Small intestine (tissue), 7 donors: ENCODE results near the gene PANX2. TPM values are rescaled to one million over a fixed set of nuclear protein-coding genes. Genes with fewer than 3 reads are reported as not detected.

ENCODE experiments used
- DNase-seq, 2 donors: peaks; one replicate each; pipeline versions ENCODE4 v3.0.0 to v3.0.0-alpha.2; 2013
- FAIRE-seq: peaks from 2 replicates; lab custom pipeline; 2012; peaks lifted over from hg19 to GRCh38; lab: Jason Lieb, UNC
- H3K27ac ChIP-seq, 3 donors: one replicate each; pipeline ENCODE4 v1.5.1; 2013; ENCODE audit warnings: low read length in 2 of 3, mild to moderate bottlenecking in 2 of 3, control low read depth in 1 of 3, inconsistent platforms in 1 of 3, low read depth in 1 of 3, moderate library complexity in 1 of 3
- H3K27me3 ChIP-seq, 3 donors: one replicate each; pipeline ENCODE4 v1.6.1; 2013; ENCODE audit warnings: low read length in 3 of 3, inconsistent platforms in 1 of 3; ENCODE audit not compliant: control insufficient read depth in 3 of 3, insufficient read depth in 3 of 3
- H3K36me3 ChIP-seq, 3 donors: one replicate each; pipeline ENCODE4 v1.6.1; 2013; ENCODE audit warnings: low read length in 3 of 3, inconsistent platforms in 1 of 3, low read depth in 1 of 3, mild to moderate bottlenecking in 1 of 3, moderate library complexity in 1 of 3; ENCODE audit not compliant: control insufficient read depth in 3 of 3, insufficient read depth in 2 of 3
- H3K4me1 ChIP-seq, 3 donors: one replicate each; pipeline ENCODE4 v1.6.1; 2013; ENCODE audit warnings: low read length in 2 of 3, inconsistent platforms in 1 of 3, low read depth in 1 of 3, mild to moderate bottlenecking in 1 of 3, moderate library complexity in 1 of 3; ENCODE audit not compliant: control insufficient read depth in 3 of 3, insufficient read depth in 2 of 3
- H3K4me3 ChIP-seq, 3 donors: one replicate each; pipeline ENCODE4 v1.5.1; 2013; ENCODE audit warnings: low read length in 3 of 3, control low read depth in 1 of 3, inconsistent platforms in 1 of 3, low read depth in 1 of 3, mild to moderate bottlenecking in 1 of 3, moderate library complexity in 1 of 3
- H3K9me3 ChIP-seq, 2 donors: one replicate each; pipeline ENCODE4 v1.6.1; 2013; ENCODE audit warnings: low read depth in 1 of 2, low read length in 1 of 2; ENCODE audit not compliant: control insufficient read depth in 2 of 2, insufficient read depth in 1 of 2
- WGBS, 3 donors: extraction: QIAGEN DNeasy Blood & Tissue Kit; methylation state at CpG; one replicate each; pipeline ENCODE4 v1.1.7; 2013; 5-methylcytosine and 5-hydroxymethylcytosine counted together
- polyA plus RNA-seq, 4 donors: library from polyadenylated mRNA; stranded (reverse) in 3 of 4; unstranded in 1 of 4; fragments of 200-250 nt in 3 of 4; fragments of 120-200 nt in 1 of 4; gene quantifications; one replicate each; pipeline versions ENCODE4 v1.2.1 to v1.2.3, GENCODE V29; 2013
- donor health status: healthy with polysubstance abuse.
- donor health status: control.
- donor health status: control.
- donor health status: Bipolar disorder and iron deficiency.
- donor health status: healthy.

PANX2 gene
- polyA plus RNA-seq, 4 donors, result 0.12 to 0.36 TPM; not detected in 2

DNA sequence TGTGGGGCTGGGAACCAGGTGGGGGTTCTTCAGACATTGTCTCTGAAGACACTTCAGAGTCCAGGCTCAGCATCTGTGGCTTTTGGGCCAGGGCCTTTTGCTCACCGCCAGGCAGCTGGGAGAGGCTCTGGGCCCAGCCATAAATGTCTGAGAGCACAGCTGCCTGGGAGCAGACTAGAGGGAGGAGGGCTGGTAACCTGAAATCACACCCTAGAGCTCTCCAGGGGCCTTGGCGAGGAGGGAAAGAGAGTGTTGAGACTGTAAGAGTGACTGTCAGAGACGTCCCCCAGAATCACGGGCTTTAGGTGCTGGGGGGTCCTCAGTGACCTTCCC is 19.3 kb downstream of the PANX2 start:
- 7 to 13% (median 10%) methylated on average over 4 of the region's 4 CpGs for whole genome bisulfite sequencing, 3 donors
- H3K4me1 ChIP-seq, result peaks cover 0 to 47% (median 0%) of the 10 kb centered on the region in 3 donors
- FAIRE-seq (no peak), DNase-seq (no peak)
- peaks cover 5 to 49% (median 10%) of the 10 kb centered on the region in 3 donors for H3K36me3 ChIP-seq
- no peaks in the 10 kb centered on the region for H3K9me3 ChIP-seq
- peak overlapping the region; percentile 84 to 96 (median 91) for H3K27ac ChIP-seq
- no peaks in the 10 kb centered on the region for H3K27me3 ChIP-seq
- H3K4me3 ChIP-seq, result peak overlapping the region in 2 of 3 donors; percentile 71 to 73

DNA sequence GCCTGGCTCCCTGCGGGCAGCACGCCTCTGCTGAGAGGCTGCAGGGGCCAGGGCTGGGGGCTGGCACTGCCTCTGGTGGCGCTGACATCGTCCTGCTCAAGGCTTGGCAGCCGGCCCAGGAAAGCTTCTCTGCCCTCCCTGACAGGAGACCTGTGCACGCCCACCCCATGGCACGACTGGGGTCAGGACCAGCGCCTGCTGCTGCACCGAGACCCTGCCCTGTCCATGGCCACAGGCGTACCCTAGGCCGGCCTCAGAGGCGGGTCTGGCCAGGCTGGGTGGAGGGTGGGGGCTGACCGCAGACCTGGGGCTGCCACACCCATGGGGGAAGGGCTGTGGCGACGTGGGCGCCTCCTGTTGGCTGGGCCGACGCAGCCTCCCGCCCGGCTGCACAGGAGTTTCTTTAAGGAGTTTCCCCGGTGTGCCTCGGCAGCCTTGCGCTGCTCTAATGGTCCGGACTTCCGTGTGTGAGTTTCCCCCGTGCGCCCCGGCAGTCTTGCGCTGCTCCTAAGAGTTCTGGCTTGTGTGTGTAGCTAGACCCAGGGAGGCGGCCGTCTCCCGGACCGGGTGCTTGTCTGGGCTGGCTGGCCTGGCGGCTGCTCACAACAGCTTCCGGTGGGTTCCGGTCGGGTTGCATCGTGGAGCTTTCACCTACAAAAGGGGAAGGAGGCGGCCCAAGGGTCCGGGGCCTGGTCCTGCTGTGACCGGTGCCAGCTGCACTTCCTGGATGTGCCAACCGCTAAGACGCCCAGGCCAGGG is 19.8 kb downstream of the PANX2 start:
- no peaks in the 10 kb centered on the region for H3K9me3 ChIP-seq
- peak overlapping the region; percentile 84 to 96 (median 91) for H3K27ac ChIP-seq
- DNase-seq, result peak; percentile 89 to 94
- no peaks in the 10 kb centered on the region for H3K27me3 ChIP-seq
- peak overlapping the region; percentile 27 to 73 (median 71) for H3K4me3 ChIP-seq
- H3K4me1 ChIP-seq, result peaks cover 0 to 44% (median 0%) of the 10 kb centered on the region in 3 donors
- H3K36me3 ChIP-seq, result peaks cover 7 to 54% (median 11%) of the 10 kb centered on the region in 3 donors
- 2 to 6% (median 3%) methylated on average over 39 to 43 of the region's 43 CpGs for WGBS, 3 donors
- FAIRE-seq, result no peak

DNA sequence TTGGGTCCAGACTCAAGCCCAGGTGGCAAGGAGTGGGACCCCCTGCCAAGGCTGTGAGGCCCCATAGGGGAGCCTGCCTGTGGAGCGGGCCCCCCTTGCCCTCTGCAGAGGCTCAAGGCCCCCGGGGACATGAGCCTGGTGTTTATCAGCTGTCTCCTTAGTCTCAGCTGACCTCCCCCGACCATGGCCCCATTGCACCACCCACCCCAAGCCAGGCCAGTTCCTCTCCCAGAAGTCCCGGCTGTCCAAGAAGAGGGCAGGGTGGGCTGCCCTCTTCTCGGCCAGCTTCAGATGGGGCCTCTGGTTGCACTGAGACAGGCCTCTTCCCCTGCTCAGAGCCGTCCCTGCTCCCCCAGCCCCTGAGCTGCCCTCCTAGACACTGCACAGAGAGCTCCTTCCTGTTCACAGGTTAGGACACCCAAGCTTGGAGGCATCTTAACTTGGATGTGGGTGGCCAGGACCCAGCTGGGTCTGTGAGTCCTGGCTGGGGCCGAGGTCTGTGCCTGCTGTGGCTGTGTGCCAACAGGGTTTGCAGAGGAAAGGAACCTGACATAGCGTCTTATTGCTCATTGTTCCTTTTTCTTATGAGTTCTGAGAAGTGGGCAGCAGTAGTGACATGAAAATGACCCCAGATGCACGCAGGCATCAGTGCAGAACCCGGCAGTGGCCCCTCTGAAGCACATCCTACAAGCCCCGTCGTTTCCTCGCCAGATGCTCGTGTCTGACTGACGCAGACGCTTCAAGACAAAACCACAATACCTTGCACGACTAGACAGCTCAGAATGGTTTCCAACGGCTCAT is 20.6 kb downstream of the PANX2 start:
- no peaks in the 10 kb centered on the region for H3K27me3 ChIP-seq
- H3K4me3 ChIP-seq, result peak overlapping the region; percentile 27 to 73 (median 71)
- H3K4me1 ChIP-seq, result peaks cover 0 to 43% (median 0%) of the 10 kb centered on the region in 3 donors
- FAIRE-seq (no peak), DNase-seq (peak; percentile 58 to 66)
- H3K36me3 ChIP-seq, result peaks cover 7 to 61% (median 11%) of the 10 kb centered on the region in 3 donors
- peak overlapping the region; percentile 84 to 96 (median 91) for H3K27ac ChIP-seq
- WGBS, 3 donors, result 49 to 62% (median 49%) methylated on average over 18 of the region's 18 CpGs
- no peaks in the 10 kb centered on the region for H3K9me3 ChIP-seq

DNA sequence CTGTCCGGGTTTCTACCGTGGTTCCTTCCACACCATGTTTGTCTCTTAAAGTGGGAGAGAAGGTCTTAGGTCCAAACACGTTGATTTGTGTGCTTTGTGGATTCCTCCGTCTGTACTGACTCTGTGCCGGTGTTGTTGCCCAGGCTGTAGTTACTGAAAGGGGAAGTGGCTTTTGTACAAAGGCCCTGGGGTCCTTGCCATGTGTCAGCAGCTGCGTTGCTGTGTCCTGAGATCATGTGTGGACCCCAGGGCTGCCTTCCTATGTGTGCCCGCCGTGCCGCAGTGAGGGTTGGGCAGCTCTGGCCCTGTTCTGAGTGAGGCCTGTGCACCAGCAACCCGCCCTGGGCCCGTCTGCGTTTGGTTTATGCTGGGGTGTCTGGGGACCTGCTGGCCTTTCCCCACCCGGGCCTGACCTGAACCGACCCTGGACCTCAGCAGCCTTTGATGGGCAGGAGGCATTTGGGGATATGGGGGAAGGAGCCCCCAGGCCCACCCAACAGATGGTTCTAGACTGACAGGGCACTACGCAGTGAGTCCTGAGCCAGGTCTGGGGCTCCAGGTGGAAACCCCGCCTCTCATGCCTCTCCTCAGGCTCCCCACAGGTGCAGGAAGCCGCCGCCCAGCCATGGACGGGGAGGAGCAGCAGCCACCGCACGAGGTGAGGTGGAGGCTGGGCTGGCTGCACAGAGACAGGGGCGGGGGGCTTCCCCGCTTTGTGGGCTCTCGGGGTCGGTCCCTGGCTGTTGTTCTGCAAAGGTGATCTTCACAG is 22.1 kb downstream of the PANX2 start:
- Histone ChIP-seq H3K4me3 (peak overlapping the region in 1 of 3 donors; percentile 4), H3K4me1 (peaks cover 0 to 34% (median 0%) of the 10 kb centered on the region in 3 donors), H3K27ac (peak overlapping the region; percentile 28 to 96 (median 38)), H3K36me3 (peaks cover 9 to 74% (median 13%) of the 10 kb centered on the region in 3 donors), H3K9me3 (no peaks in the 10 kb centered on the region), H3K27me3 (no peaks in the 10 kb centered on the region)
- DNase-seq (no peak), FAIRE-seq (no peak)
- WGBS, 3 donors, result 48 to 68% (median 66%) methylated on average over 21 to 25 of the region's 25 CpGs

GRCh38 chr22:50193621-50194020 is 23.1 kb downstream of the PANX2 start:
- Histone ChIP-seq H3K4me3 (no peak overlapping the region), H3K27me3 (no peaks in the 10 kb centered on the region), H3K27ac (no peak overlapping the region), H3K36me3 (peaks cover 11 to 79% (median 15%) of the 10 kb centered on the region in 3 donors), H3K9me3 (no peaks in the 10 kb centered on the region), H3K4me1 (peaks cover 0 to 34% (median 0%) of the 10 kb centered on the region in 3 donors)
- 92 to 98% (median 95%) methylated on average over 6 to 8 of the region's 8 CpGs for WGBS, 3 donors
- DNase-seq (no peak), FAIRE-seq (no peak)

DNA sequence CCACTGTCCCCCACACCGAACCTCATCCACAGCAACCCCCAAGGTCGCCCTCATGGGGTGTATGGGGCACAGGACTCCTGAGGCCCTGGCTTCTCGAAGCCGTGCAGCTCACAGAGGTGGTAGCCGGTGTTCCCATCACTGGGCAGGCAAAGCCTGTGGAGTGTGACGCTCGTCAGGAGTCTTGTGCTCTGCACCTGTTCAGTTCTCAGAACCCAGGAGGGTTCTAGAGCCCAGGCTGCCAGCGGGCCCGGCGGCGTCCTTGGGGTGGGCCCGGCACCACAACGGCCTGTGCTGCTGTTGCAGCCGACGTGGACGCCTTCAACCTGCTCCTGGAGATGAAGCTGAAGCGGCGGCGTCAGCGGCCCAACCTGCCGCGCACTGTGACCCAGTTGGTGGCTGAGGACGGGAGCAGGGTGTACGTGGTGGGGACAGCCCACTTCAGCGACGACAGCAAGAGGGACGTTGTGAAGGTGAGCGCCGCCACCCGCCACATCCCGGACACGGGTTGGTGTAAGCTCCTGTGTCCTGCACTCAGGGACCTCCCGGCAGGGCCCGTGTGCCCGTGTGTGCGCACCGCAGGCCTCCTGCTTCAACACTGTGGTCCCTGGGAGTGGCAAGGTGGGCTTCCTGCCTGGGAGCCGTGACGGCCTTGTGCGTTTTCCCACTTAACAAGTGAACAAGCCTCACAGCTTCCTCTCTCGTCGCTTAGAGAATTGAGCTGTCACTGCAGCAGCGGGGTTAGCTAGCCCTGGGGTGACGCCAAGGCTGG is 23.7 kb downstream of the PANX2 start:
- no peak overlapping the region for H3K27ac ChIP-seq
- no peaks in the 10 kb centered on the region for H3K27me3 ChIP-seq
- H3K36me3 ChIP-seq, result peaks cover 11 to 79% (median 17%) of the 10 kb centered on the region in 3 donors
- 92 to 95% (median 93%) methylated on average over 44 of the region's 44 CpGs for WGBS, 3 donors
- no peak for FAIRE-seq
- no peak overlapping the region for H3K4me3 ChIP-seq
- no peaks in the 10 kb centered on the region for H3K9me3 ChIP-seq
- H3K4me1 ChIP-seq, result peaks cover 0 to 28% (median 0%) of the 10 kb centered on the region in 3 donors
- no peak for DNase-seq

DNA sequence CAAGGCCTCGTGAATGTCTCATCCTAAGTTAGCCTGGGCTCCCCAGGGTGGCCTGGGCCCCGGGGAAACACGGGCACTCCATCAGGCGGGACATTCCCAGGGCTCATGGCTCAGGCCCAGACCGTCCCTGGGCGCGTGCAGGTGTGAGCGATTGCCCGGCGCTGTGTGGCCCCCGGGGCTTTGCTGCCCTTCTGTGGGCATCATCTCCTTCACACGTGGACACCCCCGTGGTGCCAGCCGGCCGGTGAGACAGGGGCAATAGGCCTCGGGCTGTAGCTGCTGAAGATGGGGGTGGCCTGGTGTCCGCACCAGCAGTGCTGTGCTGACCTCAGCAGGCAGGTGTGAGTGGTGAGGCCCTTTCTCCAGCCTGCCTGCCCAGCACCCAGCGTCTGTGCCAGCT is 25.7 kb downstream of the PANX2 start:
- Histone ChIP-seq H3K36me3 (peaks cover 11 to 84% (median 17%) of the 10 kb centered on the region in 3 donors), H3K27ac (no peak overlapping the region), H3K4me1 (peaks cover 0 to 14% (median 0%) of the 10 kb centered on the region in 3 donors), H3K27me3 (no peaks in the 10 kb centered on the region), H3K4me3 (no peak overlapping the region), H3K9me3 (no peaks in the 10 kb centered on the region)
- no peak for DNase-seq
- no peak for FAIRE-seq
- 88 to 95% (median 89%) methylated on average over 10 to 18 of the region's 18 CpGs for WGBS, 3 donors
